NT2/D1 (cell line): ENCODE data around the gene PHF13.

Source experiments
- SUZ12 ChIP-seq: IDR thresholded peaks from 2 replicates; pipeline ENCODE4 v1.6.1; 2011; ENCODE audit not compliant: insufficient read length, insufficient read depth; ENCODE audit errors: extremely low read depth
- YY1 ChIP-seq: IDR thresholded peaks from 2 replicates; pipeline ENCODE4 v1.6.1; 2011; ENCODE audit not compliant: insufficient read length, insufficient read depth

GRCh38 chr1:6613361-6614018 is at the start of gene PHF13:
- TF ChIP-seq YY1 (no peak), SUZ12 (no peak)
